Panc1 (cell line): ENCODE data around the gene SLC12A7. TPM values are rescaled to one million over a fixed set of nuclear protein-coding genes. Genes with fewer than 3 reads are reported as not detected.

ENCODE experiments used
- ATAC-seq: fragments of 200-7000 bp; cut with Tn5 transposase; 2 replicates; pipeline ENCODE4 v1.9.1; 2020; ENCODE audit warnings: mild to moderate bottlenecking, moderate library complexity
- BruUV-seq: library from RNA; stranded (reverse); fragments of 400-500 nt; replicated peaks from 2 replicates; lab custom pipeline; 2021; lab: Mats Ljungman, UMichigan
- CTCF ChIA-PET: fragments of 300-600 bp; sonication (Branson Sonifier 250); formaldehyde crosslinking; loops from one replicate; lab custom pipeline; 2022; ENCODE audit warnings: antibody characterized with exemption; lab: Charles Lee
- POLR2A ChIA-PET: fragments of 300-600 bp; sonication (Branson Sonifier 250); formaldehyde crosslinking; loops from one replicate; lab custom pipeline; 2022; ENCODE audit warnings: antibody characterized with exemption; lab: Charles Lee
- DNase-seq: peaks from one replicate; pipeline ENCODE4 v3.0.0-alpha.2; 2010; ENCODE audit warnings: low read depth, low spot score
- H3K27ac ChIP-seq: 2 replicates; pipeline ENCODE4 v1.5.1; 2011; ENCODE audit warnings: mild to moderate bottlenecking, low read length, inconsistent platforms
- H3K27me3 ChIP-seq: fragments of 200-500 bp; sonication (Bioruptor generic); 2 replicates; pipeline ENCODE4 v1.6.0; 2014; ENCODE audit warnings: low read length, inconsistent platforms; ENCODE audit not compliant: control insufficient read depth, insufficient read depth
- H3K36me3 ChIP-seq: fragments of 200-500 bp; sonication (Bioruptor generic); 2 replicates; pipeline ENCODE4 v1.5.1; 2014; ENCODE audit warnings: inconsistent platforms, mild to moderate bottlenecking, low read length, moderate library complexity; ENCODE audit not compliant: control insufficient read depth, insufficient read depth
- H3K4me1 ChIP-seq: 2 replicates; pipeline ENCODE4 v1.5.1; 2011; ENCODE audit warnings: inconsistent platforms, mild to moderate bottlenecking, low read length, moderate library complexity; ENCODE audit not compliant: control insufficient read depth, insufficient read depth
- H3K4me3 ChIP-seq, 2 experiments: 2 replicates each; pipeline ENCODE4 v1.5.1; 2011 to 2012; ENCODE audit warnings: low read depth in 2 of 2, low read length in 2 of 2, mild to moderate bottlenecking in 2 of 2, inconsistent platforms in 1 of 2, moderate library complexity in 1 of 2
- H3K9me3 ChIP-seq: fragments of 200-500 bp; sonication (Bioruptor generic); 2 replicates; pipeline ENCODE4 v1.5.1; 2014; ENCODE audit warnings: low read depth, mild to moderate bottlenecking, inconsistent platforms, low read length, moderate library complexity; ENCODE audit not compliant: control insufficient read depth, insufficient read depth
- POLR2AphosphoS5 ChIP-seq: IDR thresholded peaks from 2 replicates; pipeline ENCODE4 v1.6.1; 2012; ENCODE audit warnings: mild to moderate bottlenecking, low read depth, low read length, moderate library complexity
- SIN3A ChIP-seq: IDR thresholded peaks from 2 replicates; pipeline ENCODE4 v1.6.1; 2012; ENCODE audit warnings: low read depth, mild to moderate bottlenecking, low read length, moderate library complexity, borderline replicate concordance; ENCODE audit not compliant: insufficient read depth
- TCF7L2 ChIP-seq: IDR thresholded peaks from 2 replicates; pipeline ENCODE4 v1.6.1; 2011; ENCODE audit warnings: mild to moderate bottlenecking, low read depth, low read length, inconsistent platforms
- in situ Hi-C: cut with HindIII; loops from 2 replicates; pipeline ENCODE4 v1.10.0; 2016; ENCODE audit warnings: low sequenced_read_pairs, low pct_unique_long_range_greater_than_20kb
- intact Hi-C: fragments of 100-400 bp; cut with micrococcal nuclease; formaldehyde crosslinking; loops from one replicate; pipeline ENCODE4 v1.10.0; 2022; ENCODE audit not compliant: unreplicated experiment
- total RNA-seq: library from RNA; stranded (reverse); gene quantifications from one replicate; pipeline ENCODE4 v1.2.1, GENCODE V29; 2021; ENCODE audit not compliant: unreplicated experiment
- TF ChIP-seq, protein P1 (sequence below), 2 experiments: IDR thresholded peaks; 2 replicates each; pipeline ENCODE4 v1.6.1; 2011 to 2012; ENCODE audit warnings: low read depth in 2 of 2, control low read depth in 1 of 2, low read length in 1 of 2, mild to moderate bottlenecking in 1 of 2, moderate library complexity in 1 of 2; ENCODE audit not compliant: insufficient read depth in 1 of 2
- TF ChIP-seq, protein P2 (sequence below): fragments of 450-650 bp; IDR thresholded peaks from 2 replicates; pipeline ENCODE4 v1.5.1; 2017; ENCODE audit warnings: mild to moderate bottlenecking

Gene SLC12A7
- total RNA-seq, 1 experiment from 2014 or later, result 297 TPM

DNA sequence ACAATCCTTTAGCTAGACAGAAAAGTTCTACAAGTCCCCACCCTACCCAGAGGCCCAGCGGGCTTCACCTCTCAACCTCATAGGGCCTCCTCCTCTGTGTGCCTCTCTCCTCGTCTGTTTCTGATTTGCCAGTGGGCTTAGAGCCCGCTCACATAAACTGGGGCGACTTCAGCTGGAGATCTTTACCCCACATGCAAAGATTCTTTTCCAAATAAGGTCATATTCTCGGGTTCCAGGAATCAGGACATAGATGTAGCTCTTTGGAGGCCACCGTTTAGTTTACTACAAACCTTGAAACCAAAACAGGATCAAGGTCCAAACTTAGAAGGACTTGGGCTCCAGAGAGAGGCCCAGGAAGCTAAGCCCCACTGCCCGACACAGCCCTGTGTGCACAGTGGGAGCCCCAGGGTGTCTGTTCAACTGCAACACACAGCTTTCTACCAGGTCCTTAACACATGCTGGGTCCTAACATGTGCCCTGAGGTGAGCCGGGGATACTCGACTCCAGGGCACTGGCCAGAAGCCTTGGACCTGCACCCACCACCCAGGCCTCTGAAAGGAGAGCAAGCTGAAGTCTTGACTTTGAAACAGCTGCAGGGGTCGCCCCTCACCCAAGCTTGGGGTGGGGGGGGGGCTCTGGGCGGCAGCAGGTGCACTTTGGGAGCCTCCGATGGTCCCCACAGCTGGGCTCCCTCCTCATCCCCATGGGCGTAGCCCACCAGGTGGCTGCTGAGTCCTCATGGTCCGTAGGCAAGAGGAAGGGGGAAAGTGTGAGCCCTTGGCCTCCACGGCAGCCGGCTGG, 26.8 kb upstream of the SLC12A7 start:
- no peak for TF ChIP-seq POLR2AphosphoS5
- TF ChIP-seq, protein P1, sequence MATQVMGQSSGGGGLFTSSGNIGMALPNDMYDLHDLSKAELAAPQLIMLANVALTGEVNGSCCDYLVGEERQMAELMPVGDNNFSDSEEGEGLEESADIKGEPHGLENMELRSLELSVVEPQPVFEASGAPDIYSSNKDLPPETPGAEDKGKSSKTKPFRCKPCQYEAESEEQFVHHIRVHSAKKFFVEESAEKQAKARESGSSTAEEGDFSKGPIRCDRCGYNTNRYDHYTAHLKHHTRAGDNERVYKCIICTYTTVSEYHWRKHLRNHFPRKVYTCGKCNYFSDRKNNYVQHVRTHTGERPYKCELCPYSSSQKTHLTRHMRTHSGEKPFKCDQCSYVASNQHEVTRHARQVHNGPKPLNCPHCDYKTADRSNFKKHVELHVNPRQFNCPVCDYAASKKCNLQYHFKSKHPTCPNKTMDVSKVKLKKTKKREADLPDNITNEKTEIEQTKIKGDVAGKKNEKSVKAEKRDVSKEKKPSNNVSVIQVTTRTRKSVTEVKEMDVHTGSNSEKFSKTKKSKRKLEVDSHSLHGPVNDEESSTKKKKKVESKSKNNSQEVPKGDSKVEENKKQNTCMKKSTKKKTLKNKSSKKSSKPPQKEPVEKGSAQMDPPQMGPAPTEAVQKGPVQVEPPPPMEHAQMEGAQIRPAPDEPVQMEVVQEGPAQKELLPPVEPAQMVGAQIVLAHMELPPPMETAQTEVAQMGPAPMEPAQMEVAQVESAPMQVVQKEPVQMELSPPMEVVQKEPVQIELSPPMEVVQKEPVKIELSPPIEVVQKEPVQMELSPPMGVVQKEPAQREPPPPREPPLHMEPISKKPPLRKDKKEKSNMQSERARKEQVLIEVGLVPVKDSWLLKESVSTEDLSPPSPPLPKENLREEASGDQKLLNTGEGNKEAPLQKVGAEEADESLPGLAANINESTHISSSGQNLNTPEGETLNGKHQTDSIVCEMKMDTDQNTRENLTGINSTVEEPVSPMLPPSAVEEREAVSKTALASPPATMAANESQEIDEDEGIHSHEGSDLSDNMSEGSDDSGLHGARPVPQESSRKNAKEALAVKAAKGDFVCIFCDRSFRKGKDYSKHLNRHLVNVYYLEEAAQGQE (IDR thresholded peaks at IDR 0.05; ENCODE audit: insufficient read depth in 1 of 2, low read depth in 2 of 2, low read length in 1 of 2), result no peak
- TF ChIP-seq, protein P2, sequence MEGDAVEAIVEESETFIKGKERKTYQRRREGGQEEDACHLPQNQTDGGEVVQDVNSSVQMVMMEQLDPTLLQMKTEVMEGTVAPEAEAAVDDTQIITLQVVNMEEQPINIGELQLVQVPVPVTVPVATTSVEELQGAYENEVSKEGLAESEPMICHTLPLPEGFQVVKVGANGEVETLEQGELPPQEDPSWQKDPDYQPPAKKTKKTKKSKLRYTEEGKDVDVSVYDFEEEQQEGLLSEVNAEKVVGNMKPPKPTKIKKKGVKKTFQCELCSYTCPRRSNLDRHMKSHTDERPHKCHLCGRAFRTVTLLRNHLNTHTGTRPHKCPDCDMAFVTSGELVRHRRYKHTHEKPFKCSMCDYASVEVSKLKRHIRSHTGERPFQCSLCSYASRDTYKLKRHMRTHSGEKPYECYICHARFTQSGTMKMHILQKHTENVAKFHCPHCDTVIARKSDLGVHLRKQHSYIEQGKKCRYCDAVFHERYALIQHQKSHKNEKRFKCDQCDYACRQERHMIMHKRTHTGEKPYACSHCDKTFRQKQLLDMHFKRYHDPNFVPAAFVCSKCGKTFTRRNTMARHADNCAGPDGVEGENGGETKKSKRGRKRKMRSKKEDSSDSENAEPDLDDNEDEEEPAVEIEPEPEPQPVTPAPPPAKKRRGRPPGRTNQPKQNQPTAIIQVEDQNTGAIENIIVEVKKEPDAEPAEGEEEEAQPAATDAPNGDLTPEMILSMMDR, result no peak
- TF ChIP-seq TCF7L2, result no peak
- TF ChIP-seq SIN3A, result no peak
- no peak overlapping the region for H3K4me3 ChIP-seq
- no TSS peak for BruUV-seq
- peaks cover 57% of the 10 kb centered on the region for H3K4me1 ChIP-seq
- peak overlapping the region; percentile 84 for H3K27ac ChIP-seq
- no peak for ATAC-seq
- no peaks in the 10 kb centered on the region for H3K27me3 ChIP-seq
- intact Hi-C loops (no loop called here), in situ Hi-C loops (no loop called here)
- ChIA-PET CTCF (interaction anchor here (0.6 kb wide), 3 partner anchors 32 to 516 kb away, joined by 3 to 9 read pairs (median 4); no protein-coding TSS in a partner anchor), POLR2A (no interaction called here)
- no peak for DNase-seq
- no peaks in the 10 kb centered on the region for H3K36me3 ChIP-seq
- H3K9me3 ChIP-seq, result no peaks in the 10 kb centered on the region

DNA sequence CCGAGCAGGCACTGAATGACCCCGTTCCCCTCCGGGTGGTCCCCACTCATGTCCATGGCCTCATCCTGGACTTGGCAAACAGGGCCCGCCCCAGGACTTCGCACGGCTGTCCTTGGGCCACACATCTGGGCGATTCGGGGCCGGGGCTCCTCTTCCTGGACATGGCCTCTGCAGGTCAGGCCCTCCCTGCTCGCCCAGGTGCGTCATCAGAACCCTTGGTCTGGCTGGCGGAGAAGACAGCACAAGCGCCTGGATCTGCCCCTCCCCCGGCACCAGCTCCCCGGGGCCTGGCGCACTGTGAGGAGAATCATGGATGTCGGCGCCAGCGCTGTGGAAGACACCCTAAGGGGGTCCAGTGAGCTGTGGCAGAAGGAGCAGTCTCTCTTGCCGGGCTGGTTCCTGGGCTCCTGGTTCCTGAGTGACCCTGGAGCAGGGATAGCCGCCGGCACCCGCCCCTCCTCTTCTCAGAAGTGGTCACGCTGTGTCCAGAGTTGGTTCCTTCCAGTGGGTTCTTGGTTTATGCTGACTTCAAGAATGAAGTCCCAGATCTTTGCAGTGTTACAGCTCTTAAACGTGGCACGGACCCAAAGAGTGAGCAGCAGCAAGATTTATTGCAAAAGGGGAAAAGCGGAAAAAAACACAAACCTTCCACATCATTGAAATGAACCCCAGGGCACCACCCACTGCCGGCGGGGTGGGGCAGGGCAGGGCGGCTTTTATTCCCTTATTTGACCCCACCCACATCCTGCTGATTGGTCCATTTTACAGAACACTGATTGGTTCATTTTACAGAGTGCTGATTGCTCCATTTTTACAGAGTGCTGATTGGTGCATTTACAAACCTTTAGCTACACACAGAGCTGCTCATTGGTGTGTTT, 25.9 kb upstream of the SLC12A7 start:
- ChIA-PET POLR2A (no interaction called here), CTCF (interaction anchor here (0.6 kb wide), 2 partner anchors 31 to 128 kb away, joined by 4 to 9 read pairs; no protein-coding TSS in a partner anchor)
- no peak for ATAC-seq
- Histone ChIP-seq H3K36me3 (no peaks in the 10 kb centered on the region), H3K27me3 (no peaks in the 10 kb centered on the region), H3K9me3 (no peaks in the 10 kb centered on the region), H3K4me3 (no peak overlapping the region), H3K27ac (peak overlapping the region; percentile 84), H3K4me1 (peaks cover 49% of the 10 kb centered on the region)
- intact Hi-C loops, result no loop called here
- TF ChIP-seq TCF7L2, result no peak
- no peak for TF ChIP-seq POLR2AphosphoS5
- TF ChIP-seq, protein P2, result no peak
- TF ChIP-seq, protein P1 (IDR thresholded peaks at IDR 0.05; ENCODE audit: insufficient read depth in 1 of 2, low read depth in 2 of 2, low read length in 1 of 2), result no peak
- TF ChIP-seq SIN3A, result no peak
- no peak for DNase-seq
- BruUV-seq, result no TSS peak
- in situ Hi-C loops, result no loop called here
